Stimulated activated CD8-positive, alpha-beta memory T cell treated with anti-CD3 and anti-CD28 coated beads, Interleukin-2, amount 100 ng/mL, for 48 hours (primary cell): ENCODE data around the gene PODXL2.
"Not testable (repeated sequence)": the region's sequence is repeated elsewhere in the genome, so short reads cannot be mapped to it uniquely, and the experiment has no call there.

Experiments used
- DNase-seq, 2 donors: peaks; one replicate each; pipeline ENCODE4 v3.0.0-alpha.2; 2020; ENCODE audit warnings: low read depth in 2 of 2

The PODXL2 gene

DNA sequence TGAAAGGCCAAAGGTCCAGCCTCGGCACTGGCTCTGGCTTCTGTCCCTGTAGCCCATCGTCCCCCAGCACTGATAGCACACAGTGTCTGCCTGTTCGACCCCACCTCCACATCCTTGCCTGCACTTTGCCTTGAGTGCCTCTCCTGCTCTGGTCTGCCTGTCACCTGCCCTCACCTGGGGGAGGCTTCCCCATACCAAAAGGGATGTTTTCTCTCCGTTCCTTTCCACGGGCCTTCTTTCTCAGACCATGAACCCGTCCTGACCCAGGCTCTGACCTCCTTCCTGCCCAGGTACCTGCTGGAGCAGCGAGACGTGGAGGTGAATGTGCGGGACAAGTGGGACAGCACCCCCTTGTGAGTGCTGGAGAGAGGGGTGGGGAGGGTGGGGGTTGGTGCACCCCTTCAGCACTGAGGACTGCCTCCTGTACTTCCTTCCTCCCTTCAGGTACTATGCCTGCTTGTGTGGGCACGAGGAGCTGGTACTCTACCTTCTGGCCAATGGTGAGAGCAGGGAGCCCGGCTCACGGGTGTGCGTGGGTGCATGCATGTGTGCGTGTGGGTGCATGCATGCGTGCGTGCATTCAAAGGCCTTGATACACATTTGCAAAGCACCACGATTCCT, 45.2 kb downstream of the PODXL2 start:
- no peak for DNase-seq

- DNase-seq = no peak
Observed at GRCh38 chr3:127674790-127675189, 45.8 kb downstream of the PODXL2 start.

DNA sequence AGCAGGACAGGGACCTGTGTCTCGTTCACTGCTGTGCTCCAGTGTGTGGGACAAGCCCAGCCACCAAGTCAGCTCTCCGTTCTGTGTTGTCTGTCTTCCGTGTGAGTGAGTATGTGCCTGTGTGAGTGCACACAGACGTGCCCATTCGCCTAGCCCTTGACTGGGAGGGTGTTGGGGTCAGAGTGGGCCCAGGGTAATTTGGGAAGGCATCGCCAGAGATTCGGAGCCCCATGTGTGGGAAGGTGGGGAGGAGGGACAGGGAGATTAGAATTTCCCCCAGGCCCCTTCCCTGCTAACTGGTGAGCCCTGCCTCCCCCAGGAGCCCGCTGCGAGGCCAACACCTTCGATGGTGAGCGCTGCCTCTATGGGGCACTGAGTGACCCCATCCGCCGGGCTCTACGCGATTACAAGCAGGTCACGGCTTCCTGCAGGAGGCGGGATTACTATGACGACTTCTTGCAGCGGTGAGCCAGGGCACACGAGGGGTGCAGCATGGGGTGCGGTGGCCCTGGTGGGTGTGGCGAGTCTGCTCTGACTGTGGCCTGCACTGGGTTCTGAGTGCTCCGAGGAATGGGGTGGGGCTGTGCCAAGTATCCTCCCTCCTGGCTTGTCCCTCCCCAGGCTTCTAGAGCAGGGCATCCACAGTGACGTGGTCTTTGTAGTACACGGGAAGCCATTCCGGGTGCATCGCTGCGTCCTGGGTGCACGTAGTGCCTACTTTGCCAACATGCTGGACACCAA, 46.8 kb downstream of the PODXL2 start:
- no peak for DNase-seq

GRCh38 chr3:127676456-127676855, 47.5 kb downstream of the PODXL2 start:
- DNase-seq = no peak

- DNase-seq = no peak
Observed at GRCh38 chr3:127676921-127677351, 48.0 kb downstream of the PODXL2 start.

GRCh38 chr3:127677541-127678314, 48.7 kb downstream of the PODXL2 start:
- DNase-seq = no peak

- no peak for DNase-seq
Observed at GRCh38 chr3:127678315-127678599, 49.3 kb downstream of the PODXL2 start.

GRCh38 chr3:127678611-127679533, 49.9 kb downstream of the PODXL2 start:
- no peak for DNase-seq

DNA sequence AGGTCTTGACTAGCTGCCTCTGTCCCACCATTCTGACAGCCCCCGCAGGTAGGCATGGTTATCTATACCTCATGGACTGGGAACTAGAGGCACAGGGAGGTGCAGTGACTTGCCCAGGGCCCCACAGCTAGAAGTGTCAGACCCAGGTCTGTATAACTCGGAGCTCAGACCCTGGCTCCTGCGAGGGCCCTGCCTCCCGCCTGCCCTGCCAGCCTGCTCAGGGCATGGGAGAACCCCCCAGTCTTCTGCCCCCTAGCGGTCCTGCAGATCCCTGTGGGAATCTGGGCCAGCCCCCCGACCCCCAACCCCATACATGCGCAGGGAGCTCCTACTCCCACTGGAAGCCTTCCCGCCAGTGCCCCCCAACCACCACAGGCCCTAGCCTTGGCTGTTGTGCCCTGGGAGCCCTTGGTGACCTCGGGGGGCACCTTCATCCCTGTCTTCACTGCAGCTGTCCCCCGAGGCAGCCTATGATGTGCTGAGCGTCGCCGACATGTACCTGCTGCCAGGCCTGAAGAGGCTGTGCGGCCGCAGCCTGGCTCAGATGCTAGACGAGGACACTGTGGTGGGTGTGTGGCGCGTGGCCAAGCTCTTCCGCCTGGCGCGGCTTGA, 50.7 kb downstream of the PODXL2 start:
- no peak for DNase-seq

GRCh38 chr3:127680146-127680661, 51.2 kb downstream of the PODXL2 start:
- no peak for DNase-seq

GRCh38 chr3:127680798-127681221, 51.8 kb downstream of the PODXL2 start:
- DNase-seq = no peak

- DNase-seq = not testable (repeated sequence)
Observed at GRCh38 chr3:127682175-127682554, 53.2 kb downstream of the PODXL2 start.

GRCh38 chr3:127682561-127682960, 53.6 kb downstream of the PODXL2 start:
- DNase-seq = no peak

- no peak for DNase-seq
Observed at GRCh38 chr3:127684871-127685707, 56.1 kb downstream of the PODXL2 start.

- DNase-seq = no peak
Observed at GRCh38 chr3:127685708-127686511, 56.9 kb downstream of the PODXL2 start.

GRCh38 chr3:127686512-127686894, 57.5 kb downstream of the PODXL2 start:
- DNase-seq = no peak

- no peak for DNase-seq
Observed at GRCh38 chr3:127687228-127687737, 58.3 kb downstream of the PODXL2 start.

GRCh38 chr3:127688022-127688415, 59.0 kb downstream of the PODXL2 start:
- DNase-seq = no peak
